ENCODE data around the gene RGS3.
A peak's percentile ranks its signal among the peaks of the same experiment; 100 is the strongest.

The RGS3 gene

DNA sequence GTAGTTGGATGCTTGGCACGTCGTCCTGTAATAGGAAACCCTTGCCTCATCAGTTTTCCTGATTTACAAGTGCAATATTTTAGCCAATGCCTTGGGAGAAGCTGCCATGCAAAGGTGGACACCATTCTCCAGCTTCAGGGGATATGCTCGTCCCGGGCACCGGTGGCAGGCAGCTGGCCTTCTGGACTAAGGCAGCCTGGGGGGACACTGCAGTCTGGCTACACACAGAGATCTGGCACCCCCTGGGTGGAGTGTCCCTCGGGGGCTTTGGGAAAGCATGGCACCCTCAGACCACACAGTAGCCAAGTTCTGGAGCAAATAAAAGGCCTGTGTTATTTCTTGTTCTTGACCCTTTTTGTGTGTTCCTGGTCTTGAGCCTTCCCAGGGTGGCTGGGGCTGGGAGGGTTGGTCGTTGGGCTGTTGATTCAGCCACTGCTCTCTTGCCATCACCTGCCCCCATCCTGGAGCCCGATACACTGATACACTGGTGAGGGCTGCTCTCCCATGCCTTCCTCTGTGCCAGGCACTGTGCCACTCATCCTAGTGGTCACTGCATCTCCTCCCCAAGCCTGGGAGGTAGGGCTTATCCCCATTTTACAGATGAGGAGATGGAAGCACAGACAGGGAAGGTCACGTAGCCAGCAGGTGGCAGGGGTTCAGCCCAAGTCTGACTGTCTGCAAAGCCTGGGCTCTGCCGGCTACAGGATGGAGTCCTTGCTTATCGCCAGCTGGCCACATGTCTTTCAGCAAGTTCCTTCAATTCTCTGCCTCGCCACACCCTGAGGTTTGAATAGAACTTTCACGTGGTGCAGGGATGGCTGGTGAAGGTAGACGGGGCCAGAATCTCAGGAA is 134.1 kb downstream of the RGS3 start:
- no peak for DNase-seq

DNA sequence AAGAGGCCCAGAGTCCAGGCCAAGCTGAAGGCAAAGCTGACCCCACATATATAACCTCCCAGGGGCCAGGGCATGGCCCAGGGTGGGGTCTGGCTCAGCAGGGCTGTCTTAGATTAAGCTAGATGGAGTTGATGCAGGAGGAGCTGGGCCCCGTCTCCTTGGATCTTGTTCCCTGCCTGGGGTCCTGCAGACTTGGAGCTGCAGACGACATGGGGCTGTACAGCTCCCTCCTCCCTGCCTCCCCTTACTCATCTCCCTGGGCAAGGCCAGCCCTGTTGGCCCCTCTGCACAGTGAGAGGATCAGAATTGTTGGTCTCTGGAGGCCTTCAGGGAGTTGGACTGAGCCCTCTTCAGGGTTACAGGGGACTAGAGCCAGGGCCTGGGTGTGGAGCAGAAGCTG is 134.9 kb downstream of the RGS3 start:
- DNase-seq = no peak

DNA sequence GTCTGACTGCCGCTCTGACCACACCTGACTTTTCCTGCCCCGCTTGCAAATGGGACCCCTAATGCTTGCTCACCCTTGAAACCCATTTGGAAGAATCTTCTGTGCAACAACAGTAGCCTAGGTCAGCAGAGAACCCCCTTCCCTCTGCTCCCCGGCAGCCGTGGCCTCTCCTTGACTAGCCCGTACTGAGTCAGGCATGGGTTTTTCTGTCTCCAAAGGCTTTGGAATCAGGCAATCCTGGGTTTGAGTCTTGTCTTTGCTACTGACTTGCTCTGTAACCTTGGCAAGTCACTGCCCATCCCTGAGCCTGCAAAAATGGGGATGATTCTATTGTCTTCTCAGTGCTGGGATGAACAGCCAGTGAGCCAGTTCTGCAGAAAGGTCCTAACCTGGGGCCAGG is 135.4 kb downstream of the RGS3 start:
- DNase-seq = no peak

DNA sequence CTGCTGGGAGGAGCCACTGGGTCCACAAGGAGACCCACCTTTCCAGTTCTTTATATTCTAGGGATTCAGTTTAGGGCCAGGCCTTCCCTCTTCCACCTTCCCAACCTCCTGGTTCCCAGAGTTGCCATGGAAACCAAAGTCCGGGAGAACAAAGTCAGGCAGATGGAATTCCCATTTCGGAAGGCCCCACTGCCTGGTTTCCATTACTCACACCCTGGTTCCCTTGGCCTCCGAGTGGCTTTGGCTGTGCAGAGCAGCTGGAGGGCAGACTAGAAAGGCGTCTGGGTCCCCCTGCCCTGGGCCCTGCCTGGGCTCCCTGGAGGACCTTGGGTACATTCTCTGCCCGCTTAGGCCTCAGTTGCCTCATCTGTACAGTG is 136.1 kb downstream of the RGS3 start:
- no peak for DNase-seq

DNA sequence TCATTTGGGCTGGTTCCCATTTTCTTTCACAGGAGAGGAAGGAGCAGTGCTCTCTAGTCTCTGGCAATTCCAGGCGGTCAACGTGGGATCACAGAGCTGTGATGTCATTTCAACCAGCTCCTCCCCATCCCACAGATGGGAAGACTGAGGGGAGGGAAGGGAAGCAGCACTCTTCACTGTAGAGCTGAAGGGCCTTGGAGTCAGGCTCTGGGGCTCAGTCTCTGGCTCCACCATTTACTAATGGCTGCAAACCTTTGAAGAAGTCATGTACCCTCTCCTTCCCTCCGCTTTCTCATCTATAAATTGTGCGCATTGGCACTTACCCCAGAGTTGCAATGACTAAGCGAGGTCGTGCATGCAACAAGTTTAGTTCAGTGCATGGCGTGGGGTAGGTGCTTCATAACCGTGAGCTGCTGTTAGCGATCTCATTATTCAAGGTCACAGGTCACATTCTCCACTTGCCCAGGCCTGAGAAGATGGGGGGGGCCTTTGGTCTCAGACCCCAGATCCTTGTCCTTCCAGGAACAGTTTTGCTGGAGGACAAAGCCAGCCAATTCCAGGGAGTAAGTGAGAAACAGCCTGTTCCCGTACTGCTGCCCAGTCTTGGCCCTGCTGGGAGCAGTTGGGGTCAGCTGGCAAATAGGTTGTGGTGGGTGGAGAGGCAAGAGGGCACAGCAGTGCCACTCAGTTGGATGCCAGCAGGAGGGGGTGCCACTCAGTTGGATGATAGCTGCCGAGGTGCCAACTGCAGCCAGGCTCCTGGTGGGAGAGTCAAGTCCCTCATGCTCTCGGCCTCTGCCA is 136.7 kb downstream of the RGS3 start:
- DNase-seq = peak in 5 of 56 donors; percentile 16 to 39 (median 33)

DNA sequence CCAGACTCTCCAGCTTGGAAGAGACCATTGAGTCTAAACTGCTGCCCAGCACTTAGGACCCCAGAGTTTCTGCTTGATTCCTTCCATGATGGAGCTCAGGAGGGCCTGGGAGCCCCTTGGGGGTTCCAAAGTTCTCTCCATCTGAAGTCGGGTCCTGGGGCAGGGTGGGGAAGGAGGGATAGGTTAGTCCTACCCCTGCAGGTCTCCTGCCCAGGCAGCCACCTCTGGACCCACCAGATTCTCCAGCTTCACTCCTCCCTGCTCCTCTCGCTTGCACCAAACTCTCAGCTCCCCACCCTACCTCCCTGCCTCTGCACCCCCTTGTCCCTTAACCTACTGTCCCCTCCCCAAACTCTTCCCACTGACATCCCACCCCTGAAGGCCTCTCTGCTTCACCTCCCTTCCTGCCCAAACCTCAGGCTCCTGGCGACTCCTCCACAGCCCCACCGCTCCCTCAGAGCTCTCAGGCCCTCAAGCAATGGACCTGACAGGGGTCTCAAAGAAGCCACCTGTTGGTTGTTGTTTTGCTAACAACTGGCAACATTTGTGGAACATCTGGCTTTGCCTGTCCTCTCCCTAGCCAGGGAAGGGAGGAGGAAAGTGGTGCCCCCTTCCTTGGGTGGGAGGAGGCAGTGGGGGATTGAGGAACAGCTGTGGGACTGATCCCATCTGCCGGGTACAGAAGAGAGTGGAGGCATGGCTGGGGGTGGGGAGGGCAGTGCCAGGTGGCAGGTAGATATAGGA is 137.5 kb downstream of the RGS3 start:
- no peak for DNase-seq

DNA sequence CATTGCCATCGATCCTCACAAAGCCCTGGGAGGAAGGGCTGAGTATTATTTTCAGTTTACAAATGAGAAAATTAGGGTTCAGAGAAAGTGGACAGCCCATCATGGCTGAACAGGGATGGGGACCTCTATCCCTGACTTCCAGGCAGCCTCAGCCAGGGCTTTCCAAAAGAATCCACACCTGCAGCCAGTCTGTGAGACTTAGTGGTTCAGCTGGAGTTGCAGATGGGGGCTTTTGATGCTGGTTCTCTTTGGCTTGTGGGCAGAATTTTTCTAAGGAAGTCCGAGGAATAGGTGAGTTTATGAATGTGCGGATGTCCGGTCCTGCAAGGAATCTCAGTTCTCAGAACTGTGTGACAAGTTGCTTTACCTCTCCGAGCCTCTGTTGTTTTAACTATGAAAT is 138.1 kb downstream of the RGS3 start:
- DNase-seq = no peak

DNA sequence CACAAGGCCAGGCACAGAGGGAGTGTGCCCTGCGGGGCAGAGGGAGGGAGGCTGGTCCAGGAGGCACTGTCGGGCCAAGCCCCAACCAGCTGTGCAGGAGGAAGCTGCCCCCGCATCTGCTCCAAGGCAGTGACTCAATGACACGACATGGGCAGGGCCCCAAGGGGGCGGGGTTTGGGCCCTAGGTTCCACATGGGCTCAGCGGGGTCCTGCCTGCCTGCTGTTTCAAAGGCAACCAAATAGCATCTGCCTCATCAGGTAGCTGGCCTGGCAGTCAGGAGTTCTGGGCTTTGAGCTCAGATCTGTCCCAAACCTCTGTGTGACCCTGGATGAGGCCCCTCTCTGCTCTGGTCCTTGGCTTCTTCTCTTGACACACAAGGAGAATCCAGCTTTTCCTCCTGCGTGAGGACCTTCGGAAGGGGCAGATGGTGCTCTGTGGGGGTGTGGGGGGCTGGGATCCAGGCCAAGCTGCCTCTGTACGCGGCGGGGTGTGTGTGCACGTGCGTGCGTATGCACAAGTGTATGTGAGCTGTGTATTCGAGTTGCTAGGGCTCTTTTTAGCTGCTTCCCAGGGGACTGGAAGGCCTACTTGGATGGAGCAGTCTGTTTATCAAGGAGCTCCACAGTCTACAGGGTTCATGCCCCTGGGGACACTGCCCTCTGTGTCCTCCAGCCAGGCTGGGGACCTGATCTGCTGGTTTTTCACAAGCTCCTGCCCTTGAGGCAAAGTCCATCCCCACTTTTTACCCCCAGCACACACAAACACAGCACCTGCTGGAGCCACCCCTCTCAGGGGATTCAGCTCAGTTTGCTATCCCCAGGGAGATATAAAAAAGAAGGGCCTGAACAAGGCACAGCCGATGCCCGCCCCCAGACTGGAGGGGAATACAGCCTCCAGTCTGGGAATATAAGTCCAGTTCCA is 138.9 kb downstream of the RGS3 start:
- peak in 1 of 56 donors; percentile 21 for DNase-seq

DNA sequence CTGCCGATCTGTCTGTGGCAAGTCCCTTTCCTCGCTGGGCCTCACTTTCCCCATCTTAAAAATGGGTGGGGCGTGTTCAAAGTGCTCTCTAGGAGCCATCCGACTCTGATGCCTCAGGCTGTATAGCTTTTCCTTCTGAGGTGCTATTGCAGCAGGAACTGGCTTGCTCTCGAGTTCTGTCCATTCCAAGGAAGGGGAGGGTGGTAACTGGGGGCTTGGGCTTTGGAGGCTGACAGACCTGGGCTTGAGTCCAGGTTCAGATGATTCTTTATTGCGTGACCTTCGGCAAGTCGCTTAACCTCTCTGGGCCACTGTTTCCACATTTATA is 139.5 kb downstream of the RGS3 start:
- DNase-seq = no peak

DNA sequence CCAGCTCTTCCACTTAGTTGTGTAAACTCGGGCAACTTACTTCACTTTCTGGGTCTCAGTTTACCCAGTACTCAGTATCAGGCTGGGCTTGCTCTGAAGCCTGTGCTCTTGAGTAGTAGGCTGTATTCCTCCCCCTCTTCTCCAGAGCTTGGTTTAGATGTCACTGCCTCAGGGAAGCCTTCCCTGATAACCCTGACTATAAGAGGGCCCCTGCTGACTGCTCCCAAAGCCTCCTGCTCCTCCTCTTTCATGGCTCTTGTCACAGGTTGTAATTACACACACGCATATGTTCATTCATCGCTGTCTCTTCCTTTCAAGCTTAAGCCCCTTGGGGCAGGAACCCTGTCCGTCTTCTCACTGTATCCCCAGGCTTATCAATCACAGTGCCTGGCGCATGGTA is 140.2 kb downstream of the RGS3 start:
- DNase-seq = no peak

DNA sequence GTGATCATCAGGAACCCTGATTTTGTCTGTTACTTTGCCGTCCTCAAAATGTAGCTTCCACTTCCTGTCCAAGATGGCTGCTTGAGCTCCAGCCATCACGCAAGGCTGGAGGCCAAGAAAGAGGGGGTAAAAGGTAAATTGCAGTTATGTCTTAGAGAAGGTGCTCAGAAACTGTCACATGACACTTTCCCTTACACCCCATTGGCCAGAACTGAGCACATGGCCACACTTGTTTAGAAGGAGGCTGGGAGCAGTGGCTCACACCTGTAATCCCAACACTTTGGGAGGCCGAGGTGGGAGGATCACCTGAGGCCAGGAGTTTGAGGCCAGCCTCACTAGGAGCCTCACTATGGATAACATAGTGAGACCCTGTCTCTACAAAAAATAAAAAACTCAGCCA is 140.9 kb downstream of the RGS3 start:
- DNase-seq = no peak

DNA sequence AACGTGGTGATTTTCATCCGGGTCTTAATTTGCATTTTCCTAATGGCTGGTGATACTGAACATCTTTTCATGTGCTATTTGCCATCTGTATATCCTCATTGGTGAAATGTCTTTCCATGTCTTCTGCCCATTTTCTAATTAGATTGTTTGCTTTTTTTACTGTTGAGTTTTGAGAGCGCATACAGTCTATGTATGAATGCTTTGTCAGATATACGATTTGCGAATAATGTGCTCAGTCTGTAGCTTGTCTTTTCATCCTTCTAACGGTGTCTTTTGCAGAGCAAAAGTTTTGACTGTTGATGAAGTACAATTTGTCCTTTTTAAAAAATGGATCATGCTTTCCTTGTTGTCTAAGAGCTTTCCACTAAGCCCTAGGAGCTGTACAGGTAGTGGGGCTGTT is 143.0 kb downstream of the RGS3 start:
- no peak for DNase-seq

DNA sequence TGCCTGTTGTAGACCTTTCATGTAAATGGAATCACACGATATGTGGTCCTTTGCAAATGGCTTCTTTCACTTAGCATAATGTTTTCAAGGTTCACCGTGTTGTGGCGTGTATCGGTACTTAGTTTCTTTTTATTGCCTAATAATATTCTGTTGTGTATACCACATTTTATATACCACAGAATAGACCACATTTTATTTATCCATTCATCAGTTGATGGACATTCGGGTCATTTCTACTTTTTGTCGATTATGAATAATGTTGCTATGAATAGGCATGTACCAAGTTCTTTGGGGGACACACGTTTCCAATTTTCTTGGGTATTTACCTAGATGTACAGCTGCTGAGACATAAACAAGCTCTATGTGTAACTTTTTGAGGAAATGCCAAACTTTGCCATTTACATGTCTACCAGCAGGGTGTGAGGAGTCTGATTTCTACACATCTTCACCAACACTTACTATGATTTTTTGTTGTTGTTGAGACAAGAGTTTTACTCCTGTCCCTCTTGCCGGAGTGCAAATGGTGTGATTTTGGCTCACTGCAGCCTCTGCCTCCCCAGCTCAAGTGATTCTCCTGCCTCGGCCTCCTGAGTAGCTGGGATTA is 144.7 kb downstream of the RGS3 start:
- no peak for DNase-seq

DNA sequence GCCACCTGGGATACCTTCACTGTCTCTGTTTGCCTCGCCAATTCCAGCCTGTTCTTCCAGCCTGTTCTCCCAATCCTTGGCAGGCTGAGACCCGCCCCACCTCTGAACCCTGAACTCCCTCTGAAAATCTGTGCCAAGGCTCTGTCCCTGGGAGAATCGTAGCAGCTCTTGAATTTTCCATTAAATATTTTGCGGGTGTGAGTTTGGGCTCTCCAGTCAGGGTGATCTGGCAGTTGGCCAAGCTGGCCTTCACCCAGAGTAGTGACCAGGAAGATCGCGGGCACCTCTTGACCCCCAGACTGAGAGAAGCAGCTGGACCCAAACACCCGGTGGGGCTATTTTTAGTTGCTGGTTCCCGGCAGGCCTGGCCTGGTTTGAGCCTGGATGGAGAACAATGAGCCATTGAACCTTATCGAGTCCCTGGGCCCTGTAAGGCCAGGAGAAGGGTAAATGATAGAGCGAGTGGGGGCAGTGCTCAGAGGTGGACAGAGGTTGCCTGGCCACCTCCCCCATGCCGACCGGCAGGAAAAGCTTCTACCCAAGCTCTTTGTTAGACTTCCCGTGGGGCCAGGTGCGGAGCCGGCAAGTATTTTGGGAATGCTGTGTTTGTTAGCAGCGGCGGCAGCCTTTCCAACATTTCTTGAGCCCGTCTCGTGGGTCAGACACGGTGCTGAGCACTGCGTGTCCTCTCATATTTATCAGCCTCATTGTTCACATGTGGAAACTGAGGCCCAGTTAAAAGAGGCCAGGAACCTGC is 146.2 kb downstream of the RGS3 start:
- peak in 22 of 56 donors; percentile 5 to 88 (median 26) for DNase-seq

DNA sequence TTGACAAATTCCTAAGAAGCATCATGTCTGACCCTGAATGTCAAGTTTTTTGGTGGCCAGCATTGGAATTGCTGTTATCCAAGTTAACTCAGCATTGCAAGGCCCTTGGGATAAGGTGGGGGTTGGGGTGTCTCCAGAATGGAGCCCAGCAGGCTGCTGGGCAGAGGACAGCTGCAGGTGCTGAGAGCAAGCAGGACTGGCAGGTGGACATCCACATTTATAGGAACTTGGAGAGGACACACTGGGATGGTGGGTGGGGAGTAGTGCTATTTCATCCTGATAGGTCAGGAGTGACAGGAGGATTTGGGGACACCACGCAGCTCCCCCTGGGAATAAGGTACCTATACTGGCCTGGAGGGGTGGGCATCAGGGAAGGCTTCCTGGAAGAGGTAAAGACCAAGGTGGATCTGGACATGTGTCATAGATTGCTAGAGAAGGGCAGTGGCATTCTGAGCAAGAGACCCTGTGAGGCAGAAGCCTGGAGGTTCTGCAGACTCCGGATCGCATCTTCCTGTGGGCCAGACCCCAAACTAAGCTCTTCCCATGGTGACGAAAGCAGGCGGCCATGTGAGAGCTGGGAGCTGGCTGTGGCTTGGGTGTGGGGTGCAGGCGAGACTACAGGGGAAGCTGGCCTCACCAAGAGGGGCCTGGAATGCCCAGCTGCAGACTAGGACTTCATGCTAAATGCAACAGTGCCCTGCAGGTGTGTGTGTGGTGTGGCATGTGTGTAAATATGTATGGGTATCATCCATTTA is 148.1 kb downstream of the RGS3 start:
- no peak for DNase-seq

DNA sequence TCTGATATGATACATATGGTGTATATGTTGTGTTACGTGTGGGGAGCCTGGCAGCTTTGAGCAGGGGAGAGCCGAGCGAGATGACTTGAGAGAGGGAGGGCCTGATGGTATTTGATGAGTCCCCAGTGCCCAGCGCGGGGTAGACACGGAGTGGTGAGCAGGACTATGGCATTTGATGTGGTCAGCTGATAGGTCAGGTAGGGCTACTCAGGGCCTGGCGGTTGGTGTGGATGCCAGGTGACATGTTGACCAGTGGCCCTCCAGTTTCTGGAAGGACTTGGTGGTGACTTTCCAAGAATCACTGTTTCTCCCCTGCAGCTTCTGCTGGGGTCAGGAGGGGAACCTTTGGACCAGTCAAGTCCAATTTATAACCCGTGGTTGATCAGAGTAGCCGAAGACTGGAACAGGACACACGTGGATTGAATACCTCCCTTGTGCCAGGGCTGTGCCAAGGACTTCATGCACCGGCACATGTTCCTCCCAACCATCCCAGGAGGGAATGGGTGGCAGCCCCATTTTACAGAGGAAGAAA is 148.8 kb downstream of the RGS3 start:
- DNase-seq = no peak

DNA sequence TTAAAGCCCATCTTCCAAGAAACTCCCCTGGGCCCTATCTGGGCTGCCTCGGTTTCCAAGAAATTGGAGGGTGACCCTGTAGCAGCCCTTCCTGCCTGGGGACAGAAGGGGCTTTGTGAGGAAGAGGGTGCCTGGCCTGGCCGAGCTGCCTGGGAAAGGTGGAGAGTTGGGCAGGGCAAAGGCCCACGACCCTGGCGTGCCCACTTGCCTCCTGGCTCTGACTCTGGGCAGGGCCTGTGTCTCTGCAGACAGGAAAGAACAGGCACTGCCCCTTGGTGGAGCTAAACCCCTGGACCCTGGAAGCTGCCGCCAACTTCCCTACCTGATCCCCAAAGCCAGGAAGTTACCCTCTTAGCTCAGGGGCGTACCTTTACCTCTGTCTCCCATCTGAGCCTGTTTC is 149.3 kb downstream of the RGS3 start:
- DNase-seq = no peak

DNA sequence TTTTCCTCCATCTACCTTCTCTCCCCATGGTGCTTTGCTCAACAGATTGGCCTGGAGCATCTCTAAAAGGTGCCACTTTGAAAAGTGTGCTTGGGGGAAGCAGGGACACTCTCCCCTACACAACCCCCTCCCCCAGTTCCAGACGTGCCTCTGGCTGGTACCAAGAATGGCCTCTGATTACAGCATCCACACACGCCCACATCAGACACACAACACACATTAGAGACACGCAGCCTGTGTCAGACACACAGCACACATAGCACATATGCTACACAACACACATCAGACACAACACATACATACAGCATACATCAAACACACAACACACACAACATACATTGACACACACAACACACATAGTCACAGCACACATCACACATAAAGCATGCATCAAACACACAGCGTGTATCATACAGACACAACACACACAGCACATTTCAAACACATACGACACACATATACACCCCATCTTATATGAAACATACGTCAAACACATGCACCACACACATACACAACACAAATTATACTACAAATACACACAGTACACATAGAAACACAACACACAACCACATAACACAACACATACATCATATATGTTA is 150.4 kb downstream of the RGS3 start:
- DNase-seq = no peak

Data from amygdala (tissue), 56 donors.